HUES64 (cell line): ENCODE measurements around the gene PCDH12.
A peak's percentile ranks its signal among the peaks of the same experiment; 100 is the strongest.
"Not testable (repeated sequence)": the region's sequence is repeated elsewhere in the genome, so short reads cannot be mapped to it uniquely, and the experiment has no call there.

ENCODE experiments used
- H3K27ac ChIP-seq: 2 replicates; pipeline ENCODE4 v1.7.0; 2013; ENCODE audit warnings: low read depth, low read length, inconsistent platforms
- H3K27me3 ChIP-seq: 2 replicates; pipeline ENCODE4 v1.6.1; 2013; ENCODE audit warnings: mild to moderate bottlenecking, low read length; ENCODE audit not compliant: insufficient read depth
- H3K36me3 ChIP-seq: 2 replicates; pipeline ENCODE4 v1.6.1; 2013; ENCODE audit warnings: mild to moderate bottlenecking, low read length; ENCODE audit not compliant: insufficient read depth
- H3K4me1 ChIP-seq: 2 replicates; pipeline ENCODE4 v1.6.1; 2013; ENCODE audit warnings: mild to moderate bottlenecking, low read length, moderate library complexity; ENCODE audit not compliant: insufficient read depth
- H3K4me3 ChIP-seq: 2 replicates; pipeline ENCODE4 v1.5.1; 2013; ENCODE audit warnings: mild to moderate bottlenecking, low read length, moderate library complexity
- H3K9ac ChIP-seq: 2 replicates; pipeline ENCODE4 v1.6.1; 2013; ENCODE audit warnings: mild to moderate bottlenecking, low read depth, low read length
- H3K9me3 ChIP-seq: 2 replicates; pipeline ENCODE4 v1.6.1; 2013; ENCODE audit warnings: low read depth, low read length; ENCODE audit not compliant: insufficient read depth
- WGBS: fragments of 150-250, 120-280 bp; methylation state at CpG from one replicate; pipeline ENCODE4 v1.1.7; 2013; ENCODE audit warnings: missing lambda C conversion rate; 5-methylcytosine and 5-hydroxymethylcytosine counted together

The PCDH12 gene

DNA sequence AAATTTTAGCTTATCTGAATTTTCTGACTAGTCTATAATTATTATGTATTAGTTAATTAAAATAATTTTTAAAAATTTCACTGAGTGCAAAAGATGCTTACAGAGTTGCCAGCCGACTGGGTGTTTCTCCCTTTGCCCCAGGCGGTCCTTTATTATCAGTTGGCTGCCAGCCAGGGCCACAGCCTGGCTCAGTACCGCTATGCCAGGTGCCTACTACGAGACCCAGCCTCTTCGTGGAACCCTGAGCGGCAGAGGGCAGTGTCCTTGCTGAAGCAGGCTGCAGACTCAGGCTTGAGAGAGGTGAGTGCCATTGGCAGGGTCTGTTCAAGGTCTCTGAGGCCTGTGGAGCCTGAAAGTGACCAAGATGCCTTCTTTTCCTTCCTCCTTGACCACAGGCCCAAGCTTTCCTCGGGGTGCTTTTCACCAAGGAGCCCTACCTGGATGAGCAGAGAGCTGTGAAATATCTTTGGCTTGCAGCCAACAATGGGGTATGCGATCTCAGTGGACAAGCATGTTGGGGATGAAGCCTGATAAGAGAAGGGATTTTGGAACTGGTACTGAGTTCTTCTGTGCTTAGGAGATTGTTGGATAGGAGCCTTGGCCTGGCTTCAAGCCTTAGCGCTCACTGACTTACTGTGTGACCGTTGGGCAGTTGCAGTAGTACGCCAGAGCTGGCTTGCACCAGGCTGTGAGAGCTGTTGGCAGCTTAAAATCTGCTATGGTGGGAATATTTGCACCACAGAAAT lies 23.7 kb downstream of the PCDH12 start:
- WGBS: 95% methylated on average over 11 of the region's 11 CpGs
- H3K4me3 ChIP-seq: no peak overlapping the region
- H3K4me1 ChIP-seq: no peaks in the 10 kb centered on the region
- no peaks in the 10 kb centered on the region for H3K27me3 ChIP-seq
- H3K36me3 ChIP-seq: peaks cover 93% of the 10 kb centered on the region
- H3K9ac ChIP-seq: no peak overlapping the region
- no peaks in the 10 kb centered on the region for H3K9me3 ChIP-seq
- H3K27ac ChIP-seq: no peak overlapping the region

DNA sequence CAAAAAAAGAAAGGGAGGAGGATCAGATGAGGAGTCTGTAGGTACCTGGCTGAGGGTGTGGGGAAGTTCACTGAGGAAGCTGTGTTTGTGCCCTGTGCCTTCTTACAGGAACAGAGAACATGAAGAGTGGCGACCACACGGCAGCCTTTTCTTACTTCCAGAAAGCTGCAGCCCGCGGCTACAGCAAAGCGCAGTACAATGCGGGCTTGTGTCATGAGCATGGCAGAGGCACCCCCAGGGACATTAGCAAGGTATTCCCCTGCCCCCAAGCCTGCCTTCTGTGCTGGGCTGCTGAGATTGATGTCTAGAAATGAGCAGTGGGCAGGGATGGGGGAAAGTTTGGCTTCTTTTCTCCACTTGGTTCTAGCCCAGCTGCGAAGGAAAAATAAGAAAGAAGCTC lies 24.9 kb downstream of the PCDH12 start:
- H3K36me3 ChIP-seq: peaks cover 92% of the 10 kb centered on the region
- 98% methylated on average over 7 of the region's 7 CpGs for WGBS

DNA sequence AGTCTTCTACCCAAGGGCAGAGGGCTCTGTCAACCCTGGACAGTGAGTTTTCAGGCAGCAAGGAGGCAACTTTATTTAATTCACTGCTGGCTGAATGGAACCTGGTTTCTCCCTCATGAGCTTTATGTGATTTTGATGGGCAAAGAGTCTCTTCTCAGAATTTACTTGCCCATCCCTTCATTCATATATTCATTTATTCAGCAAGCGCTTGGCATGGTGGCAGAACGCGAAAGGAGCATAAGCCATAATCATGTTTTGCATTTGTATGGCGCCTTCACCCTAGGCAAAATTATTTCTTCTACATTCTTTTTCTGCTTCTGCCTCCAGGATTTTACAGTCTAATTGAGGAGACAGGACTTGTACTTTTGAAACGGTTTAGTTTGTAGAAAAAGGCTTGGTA lies 26.3 kb downstream of the PCDH12 start:
- no peak overlapping the region for H3K4me3 ChIP-seq
- H3K9ac ChIP-seq: no peak overlapping the region
- H3K9me3 ChIP-seq: no peaks in the 10 kb centered on the region
- no peaks in the 10 kb centered on the region for H3K27me3 ChIP-seq
- peaks cover 96% of the 10 kb centered on the region for H3K36me3 ChIP-seq
- H3K4me1 ChIP-seq: no peaks in the 10 kb centered on the region
- H3K27ac ChIP-seq: no peak overlapping the region
- 96% methylated on average over 5 of the region's 5 CpGs for WGBS

More for the DNA sequence above, 24.9 kb downstream of the PCDH12 start:
- Histone ChIP-seq H3K27me3 (no peaks in the 10 kb centered on the region), H3K4me3 (no peak overlapping the region), H3K9ac (no peak overlapping the region), H3K4me1 (no peaks in the 10 kb centered on the region), H3K9me3 (no peaks in the 10 kb centered on the region), H3K27ac (no peak overlapping the region)

DNA sequence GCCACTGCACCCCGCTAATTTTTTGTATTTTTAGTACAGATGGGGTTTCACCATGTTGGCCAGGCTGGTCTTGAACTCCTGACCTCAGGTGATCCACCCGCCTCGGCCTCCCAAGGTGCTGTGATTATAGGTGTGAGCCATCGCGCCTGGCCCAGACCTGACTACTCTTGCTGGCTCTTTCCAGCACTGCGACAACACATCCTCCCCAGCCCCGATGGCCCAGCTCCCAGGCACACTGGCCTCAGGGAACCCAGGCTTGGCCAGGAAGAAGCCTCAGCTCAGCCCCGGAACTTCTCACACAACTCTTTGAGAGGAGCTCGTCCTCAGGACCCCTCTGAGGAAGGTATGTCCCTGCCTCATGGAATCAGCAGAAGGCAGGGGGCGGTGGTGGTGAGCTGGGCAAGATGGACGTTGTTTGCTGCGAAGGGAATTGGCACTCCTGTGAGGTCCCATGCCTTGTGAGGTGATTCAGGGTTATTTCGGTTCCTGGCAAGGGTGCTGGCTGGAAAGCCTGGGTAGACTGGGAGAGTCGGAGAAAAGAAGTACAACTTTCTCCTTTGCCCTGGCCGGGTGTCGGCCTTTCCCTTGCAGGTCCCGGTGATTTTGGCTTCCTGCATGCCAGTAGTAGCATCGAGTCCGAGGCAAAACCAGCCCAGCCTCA lies 28.5 kb downstream of the PCDH12 start:
- Histone ChIP-seq H3K9me3 (no peaks in the 10 kb centered on the region), H3K4me1 (no peaks in the 10 kb centered on the region), H3K9ac (no peak overlapping the region), H3K27me3 (no peaks in the 10 kb centered on the region), H3K36me3 (peaks cover 90% of the 10 kb centered on the region), H3K27ac (no peak overlapping the region), H3K4me3 (no peak overlapping the region)
- 95% methylated on average over 19 of the region's 19 CpGs for WGBS

DNA sequence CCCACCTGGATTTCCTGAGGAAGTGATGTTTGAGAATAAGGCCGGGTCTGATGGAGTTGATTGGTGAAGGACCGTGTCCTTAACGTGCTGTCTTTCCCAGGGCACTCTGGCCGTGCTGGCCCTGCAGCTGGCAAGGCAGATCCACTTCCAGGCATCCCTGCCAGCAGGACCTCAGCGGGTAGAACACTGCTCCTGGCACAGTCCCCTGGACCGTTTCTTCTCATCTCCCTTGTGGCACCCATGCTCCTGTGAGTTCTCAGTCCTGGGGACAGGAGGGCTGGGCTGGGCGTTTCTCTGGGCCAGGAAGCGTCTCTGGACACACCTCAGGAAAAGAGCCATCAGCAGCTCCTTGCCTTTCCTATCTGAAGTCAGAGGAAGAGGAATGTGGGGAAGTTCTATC lies 30.0 kb downstream of the PCDH12 start:
- H3K27ac ChIP-seq: no peak overlapping the region
- WGBS: 95% methylated on average over 8 of the region's 8 CpGs
- no peak overlapping the region for H3K4me3 ChIP-seq
- peaks cover 76% of the 10 kb centered on the region for H3K36me3 ChIP-seq
- no peaks in the 10 kb centered on the region for H3K9me3 ChIP-seq
- peaks cover 5% of the 10 kb centered on the region; the same call in 1 of the 2 replicates for H3K4me1 ChIP-seq
- H3K27me3 ChIP-seq: no peaks in the 10 kb centered on the region
- H3K9ac ChIP-seq: no peak overlapping the region

DNA sequence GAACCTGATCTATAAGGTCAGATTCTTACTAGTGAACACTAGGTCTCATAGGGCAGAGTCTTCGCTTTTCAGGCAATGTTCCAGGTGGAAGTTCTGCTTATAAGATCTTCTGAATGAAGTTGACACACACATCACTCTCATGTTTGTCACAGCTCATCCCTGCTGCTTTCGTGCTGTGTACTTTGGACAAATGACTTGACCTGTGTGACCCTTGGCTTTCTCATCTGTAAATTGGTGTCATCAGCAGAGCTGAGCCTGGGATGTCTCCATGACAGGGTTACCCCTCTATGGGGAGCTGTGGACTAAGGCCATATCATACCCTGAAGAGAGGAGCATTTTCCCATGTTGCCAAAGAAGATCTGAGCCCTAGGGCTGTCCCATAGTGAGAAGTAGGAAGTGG lies 31.6 kb downstream of the PCDH12 start:
- H3K4me3 ChIP-seq: no peak overlapping the region
- 96% methylated on average over 2 of the region's 2 CpGs for WGBS
- H3K9ac ChIP-seq: no peak overlapping the region
- H3K36me3 ChIP-seq: peaks cover 62% of the 10 kb centered on the region
- H3K27ac ChIP-seq: no peak overlapping the region
- peaks cover 5% of the 10 kb centered on the region; the same call in 1 of the 2 replicates for H3K4me1 ChIP-seq
- no peaks in the 10 kb centered on the region for H3K27me3 ChIP-seq
- H3K9me3 ChIP-seq: no peaks in the 10 kb centered on the region

DNA sequence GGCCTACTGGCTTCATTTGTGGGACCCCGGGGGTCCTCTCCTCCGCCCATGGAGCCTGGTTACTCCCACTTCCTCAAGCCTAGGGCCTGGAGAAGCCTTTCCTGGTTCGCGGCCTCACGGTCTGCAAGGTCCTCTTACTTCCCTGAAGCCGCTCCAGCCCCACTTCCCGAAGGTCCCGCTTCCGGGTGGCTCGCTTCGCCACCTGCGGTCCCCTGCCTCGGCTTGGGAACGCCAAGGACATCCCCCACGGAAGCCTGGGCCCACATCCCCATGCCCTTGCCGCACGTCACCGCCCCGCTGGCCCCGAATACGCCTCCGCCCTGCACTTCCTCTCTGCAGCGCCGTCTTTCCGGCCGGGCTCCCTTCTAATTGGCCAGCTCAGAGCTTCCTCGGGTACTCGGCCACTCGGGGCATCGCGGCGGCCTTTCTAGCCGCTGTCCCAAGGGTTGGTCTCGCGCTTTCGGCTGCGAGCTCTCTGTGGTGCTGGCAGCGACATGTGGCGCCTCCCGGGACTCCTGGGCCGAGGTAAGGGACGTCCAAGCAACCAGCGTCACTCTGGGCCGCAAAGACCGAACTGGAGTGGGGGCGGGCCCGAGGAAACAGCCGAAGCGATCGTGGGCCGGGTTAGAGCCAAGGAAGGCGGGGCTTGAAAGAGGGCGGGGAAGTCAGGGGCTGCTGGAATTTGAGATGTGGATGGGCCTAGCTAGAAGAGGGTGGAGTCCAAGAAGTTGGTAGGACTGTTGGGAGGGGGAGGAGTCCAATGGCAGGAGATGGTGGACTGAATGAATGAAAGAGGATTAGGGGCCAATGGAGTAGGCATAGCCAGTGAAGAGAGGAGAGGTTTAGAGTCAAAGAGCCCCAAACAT lies 34.3 kb downstream of the PCDH12 start, which contains the start of gene DELE1:
Gene DELE1 (plus strand): TSS at position 424 of the 866 bp plus-strand sequence. CDS start 71 bp downstream, at position 495.
- peaks cover 36% of the 10 kb centered on the region for H3K36me3 ChIP-seq
- under 1% methylated on average over 53 of the region's 53 CpGs for WGBS
- H3K4me1 ChIP-seq: peaks cover 5% of the 10 kb centered on the region; the same call in 1 of the 2 replicates
- no peaks in the 10 kb centered on the region for H3K27me3 ChIP-seq
- peak within 1 kb of the TSS; percentile 97 for H3K27ac ChIP-seq
- peak within 1 kb of the TSS; percentile 93 for H3K4me3 ChIP-seq
- H3K9me3 ChIP-seq: no peaks in the 10 kb centered on the region
- H3K9ac ChIP-seq: peak within 1 kb of the TSS; percentile 92

DNA sequence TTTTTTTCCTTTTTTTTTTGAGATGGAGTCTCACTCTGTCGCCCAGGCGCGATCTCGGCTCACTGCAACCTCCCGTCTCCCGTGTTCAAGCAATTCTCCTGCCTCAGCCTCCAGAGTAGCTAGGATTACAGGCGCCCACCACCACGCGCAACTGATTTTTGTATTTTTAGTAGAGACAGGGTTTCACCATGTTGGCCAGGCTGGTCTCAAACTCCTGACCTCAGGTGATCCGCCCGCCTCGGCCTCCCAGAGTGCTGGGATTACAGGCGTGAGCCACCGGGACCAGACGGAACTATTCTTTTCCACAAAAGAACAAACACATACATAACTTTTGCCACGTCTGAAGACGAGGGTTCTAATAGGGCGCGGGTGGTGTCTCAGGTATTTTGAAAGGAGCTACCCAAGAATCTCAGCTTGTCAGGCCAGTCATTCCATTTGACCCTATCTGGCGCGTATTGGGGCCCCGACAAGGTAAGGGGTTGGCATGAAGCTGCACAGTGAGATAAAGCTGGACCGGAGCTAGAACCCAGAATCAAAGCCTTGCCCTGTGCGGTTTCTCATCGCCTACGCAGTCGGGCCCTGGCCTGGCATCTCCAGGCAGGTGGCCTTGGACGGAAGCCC lies 35.1 kb downstream of the PCDH12 start:
- H3K27me3 ChIP-seq, H3K4me1 ChIP-seq, H3K9me3 ChIP-seq: not testable (repeated sequence)
- H3K4me3 ChIP-seq: peak overlapping the region; percentile 93
- H3K36me3 ChIP-seq: peaks cover 29% of the 10 kb centered on the region
- peak overlapping the region; percentile 92 for H3K9ac ChIP-seq
- WGBS: 67% methylated on average over 28 of the region's 28 CpGs
- peak overlapping the region; percentile 97 for H3K27ac ChIP-seq

DNA sequence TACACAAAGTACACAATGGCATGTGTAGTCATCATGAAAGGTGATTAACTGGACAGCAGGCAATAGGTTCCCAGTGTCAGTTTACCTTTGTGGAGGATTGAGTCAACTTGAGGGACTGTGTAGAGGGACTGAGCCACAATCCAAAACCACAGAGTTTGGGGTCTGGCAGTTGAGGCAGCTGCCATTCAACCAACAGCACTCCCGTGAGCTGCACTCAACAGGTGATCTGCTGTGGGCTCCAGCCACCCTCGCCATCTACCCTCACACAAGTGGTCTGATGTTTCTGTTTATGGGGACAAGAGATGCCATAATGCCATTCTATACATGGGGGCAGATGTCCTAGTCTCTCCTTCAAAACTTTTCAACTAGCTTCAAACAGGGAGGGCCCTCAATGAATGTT lies 37.2 kb downstream of the PCDH12 start:
- Histone ChIP-seq H3K36me3 (peaks cover 7% of the 10 kb centered on the region), H3K9ac (no peak overlapping the region), H3K27ac (no peak overlapping the region), H3K4me3 (no peak overlapping the region), H3K27me3 (no peaks in the 10 kb centered on the region), H3K4me1 (peaks cover 9% of the 10 kb centered on the region; the same call in 1 of the 2 replicates), H3K9me3 (no peaks in the 10 kb centered on the region)
- 86% methylated on average over 2 of the region's 2 CpGs for WGBS

DNA sequence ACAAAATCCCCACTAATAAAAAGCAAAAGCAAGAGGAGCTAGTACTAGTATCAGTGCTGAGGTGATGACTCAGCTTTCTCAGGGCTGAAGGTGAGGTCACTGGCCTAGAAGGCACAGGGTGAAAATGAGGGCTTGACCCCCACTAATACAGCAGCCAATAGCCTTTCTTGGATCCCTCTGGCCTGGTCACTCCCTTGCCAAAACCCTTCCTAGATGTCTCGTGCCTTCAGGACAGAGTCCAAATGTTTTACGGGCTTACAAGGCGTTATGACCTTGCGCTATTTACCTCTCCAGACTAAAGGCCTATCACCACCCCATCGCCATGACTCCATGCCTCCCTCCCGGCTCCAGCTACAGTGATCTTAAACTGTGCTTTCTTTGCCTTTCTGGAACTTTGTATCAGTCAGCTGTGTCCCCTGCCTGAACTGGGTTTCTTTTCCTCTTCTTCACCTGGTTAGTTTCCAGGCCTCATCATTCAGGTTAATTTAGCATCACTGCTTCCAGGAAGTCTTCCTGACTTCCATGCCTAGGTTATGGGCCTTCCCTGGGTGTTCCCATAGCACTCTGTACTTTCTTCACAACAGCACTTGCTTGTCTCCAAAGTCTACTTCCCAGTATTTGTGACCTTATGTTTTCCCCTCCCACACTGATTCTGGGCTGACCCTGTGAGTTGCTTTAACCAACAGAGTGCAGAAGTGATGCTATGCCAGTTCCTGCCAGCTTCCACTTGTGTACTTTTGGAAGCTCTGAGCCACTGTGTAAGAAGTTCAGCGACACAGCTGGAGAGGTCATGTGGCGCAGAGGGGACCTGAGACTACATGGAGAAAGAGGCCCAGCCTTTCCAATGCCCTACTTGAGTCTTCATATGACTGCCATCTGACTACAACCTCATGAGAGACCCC lies 38.5 kb downstream of the PCDH12 start:
- peaks cover 9% of the 10 kb centered on the region; the same call in 1 of the 2 replicates for H3K4me1 ChIP-seq
- H3K4me3 ChIP-seq: no peak overlapping the region
- 92% methylated on average over 8 of the region's 8 CpGs for WGBS
- H3K9me3 ChIP-seq: no peaks in the 10 kb centered on the region
- no peak overlapping the region for H3K9ac ChIP-seq
- no peaks in the 10 kb centered on the region for H3K36me3 ChIP-seq
- H3K27me3 ChIP-seq: peaks cover 7% of the 10 kb centered on the region
- H3K27ac ChIP-seq: no peak overlapping the region
